Sciatic nerve (tissue), 2 donors: ENCODE measurements around the gene TFCP2. TPM values are rescaled to one million over a fixed set of nuclear protein-coding genes. Genes with fewer than 3 reads are reported as not detected.
A peak's percentile ranks its signal among the peaks of the same experiment; 100 is the strongest.

Experiments
- ATAC-seq: fragments of 200-7000 bp; cut with Tn5 transposase; one replicate; pipeline ENCODE4 v1.9.1; 2020; ENCODE audit warnings: mild to moderate bottlenecking, moderate library complexity
- DNase-seq: peaks from one replicate; pipeline ENCODE4 v3.0.0-alpha.2; 2020; ENCODE audit warnings: low spot score
- intact Hi-C: fragments of 100-400 bp; cut with DNase I; formaldehyde crosslinking; loops from one replicate; pipeline ENCODE4 v1.14.2; 2022
- total RNA-seq: library from RNA; stranded (reverse); fragmentation: NEBNext Ultra II Directional; extraction: Animal tissue kit (Norgen Biotek cat#: 25700); gene quantifications from one replicate; pipeline ENCODE4 v1.2.1, GENCODE V29; 2021
- donor health status: DM: no; HTN: no; CAD: no.
- donor health status: DM: no; HTN: no; CAD: no.

TFCP2 gene
- total RNA-seq, 1 donor from 2014 or later, result 32.2 TPM

DNA sequence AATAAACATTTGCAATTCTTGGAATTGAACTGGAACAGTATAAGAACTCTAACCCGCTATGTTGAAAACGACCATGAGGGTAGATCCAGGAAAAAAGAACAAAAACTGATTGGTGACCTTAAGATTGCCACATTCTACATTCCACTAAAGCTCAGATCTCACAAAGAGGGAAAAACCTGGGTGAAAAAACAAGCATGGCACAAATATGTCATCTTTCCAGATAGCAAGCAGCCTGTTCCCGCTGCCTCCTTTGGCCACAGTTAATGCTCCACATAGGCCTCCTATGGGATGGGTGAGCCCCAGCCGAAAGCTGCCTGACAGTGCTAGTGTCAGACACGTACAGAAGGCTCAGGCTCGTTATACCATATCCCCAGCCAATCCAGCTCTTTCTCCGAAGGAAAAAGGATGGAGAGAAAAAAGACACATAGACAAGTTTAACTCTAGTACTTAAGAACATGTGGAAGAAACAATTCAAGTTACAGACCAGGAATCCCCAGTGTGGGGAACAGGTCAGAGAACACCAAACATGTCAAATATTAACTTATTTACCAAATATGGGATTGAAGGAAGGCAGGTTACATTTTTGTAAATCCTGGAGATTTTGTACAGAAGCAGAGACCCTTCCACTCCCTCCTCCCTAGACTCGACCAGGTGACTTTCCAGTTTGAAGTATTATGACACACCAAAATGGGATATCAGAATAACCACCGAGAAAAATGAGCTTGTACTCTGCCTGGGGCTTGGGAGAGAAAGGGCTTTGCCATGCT, 110.1 kb downstream of the TFCP2 start:
- DNase-seq, result no peak
- no peak for ATAC-seq
- intact Hi-C loops, result no loop called here

DNA sequence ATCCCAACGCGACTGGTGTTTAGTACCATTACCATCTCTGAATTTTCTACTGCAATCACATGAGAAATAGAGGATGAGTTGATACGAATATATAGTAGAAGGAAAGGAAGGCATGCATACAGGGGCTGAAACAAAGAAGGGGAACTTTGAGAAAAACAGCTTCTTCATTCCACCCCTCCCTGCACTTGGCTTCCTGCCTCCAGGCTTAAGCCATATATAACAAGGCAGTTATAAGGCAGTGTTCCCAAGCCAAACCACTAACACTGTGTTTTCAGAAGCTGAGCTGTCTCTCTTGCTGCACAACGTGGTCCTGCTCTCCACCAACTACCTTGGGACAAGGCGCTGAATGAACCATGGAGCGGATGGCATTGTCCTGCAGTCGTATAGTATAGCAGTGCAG, 113.8 kb downstream of the TFCP2 start:
- ATAC-seq, result no peak
- DNase-seq, result no peak
- intact Hi-C loops, result no loop called here

DNA sequence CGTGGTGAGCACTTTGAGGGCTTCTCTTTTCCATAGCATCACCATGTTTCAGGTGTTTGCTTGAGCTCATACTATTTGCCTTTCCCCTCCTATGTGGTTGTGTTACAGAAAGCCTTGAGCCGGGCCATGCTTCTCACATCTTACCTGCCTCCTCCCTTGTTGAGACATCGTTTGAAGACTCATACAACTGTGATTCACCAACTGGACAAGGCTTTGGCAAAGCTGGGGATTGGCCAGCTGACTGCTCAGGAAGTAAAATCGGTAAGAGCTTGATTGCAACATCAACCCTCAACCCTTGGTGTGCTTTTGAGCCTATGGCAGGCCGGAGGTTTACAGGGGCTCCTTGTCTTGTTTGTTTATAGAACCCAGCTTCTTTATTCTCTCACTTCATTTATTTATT, 116.7 kb downstream of the TFCP2 start:
- no peak for ATAC-seq
- DNase-seq, result no peak
- intact Hi-C loops, result no loop called here

DNA sequence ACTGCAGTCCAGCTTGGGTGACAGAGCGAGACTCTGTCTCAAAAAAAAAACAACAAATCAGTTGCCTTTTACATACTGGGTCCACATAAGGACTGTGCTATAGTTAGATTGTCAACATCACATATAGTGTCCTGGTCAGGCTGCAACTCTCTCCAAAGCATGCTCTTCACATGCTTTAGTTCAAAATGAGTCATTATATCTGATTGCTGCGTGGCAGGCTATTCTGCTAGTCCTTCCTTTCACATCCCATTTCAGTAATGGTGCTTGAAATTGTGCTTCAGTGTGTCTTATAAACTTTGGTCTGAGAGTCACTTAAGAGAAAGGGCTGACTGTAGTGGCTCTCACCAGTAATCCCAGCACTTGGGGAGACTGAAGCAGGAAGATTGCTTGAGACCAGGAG, 117.9 kb downstream of the TFCP2 start:
- no peak for ATAC-seq
- intact Hi-C loops, result no loop called here
- no peak for DNase-seq

DNA sequence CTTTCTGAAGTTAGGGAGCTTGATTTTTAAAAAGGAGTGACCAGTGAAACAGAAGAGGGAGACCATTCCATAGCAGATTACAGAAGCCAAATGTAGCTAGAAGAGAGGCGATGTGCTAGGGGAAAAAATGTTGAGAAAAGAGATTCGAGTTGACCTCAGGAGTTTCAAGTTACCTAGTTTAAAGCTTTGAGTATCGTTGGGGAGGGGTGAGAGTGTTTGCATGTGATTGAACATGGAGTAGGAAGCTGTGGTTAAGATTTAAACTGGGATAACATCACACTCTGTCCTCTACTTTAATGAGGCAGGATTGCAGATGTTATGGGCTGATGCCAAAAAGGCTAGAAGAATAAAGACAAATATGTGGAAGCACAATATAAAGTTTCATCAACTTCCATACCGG, 121.1 kb downstream of the TFCP2 start:
- no peak for DNase-seq
- intact Hi-C loops, result no loop called here
- ATAC-seq, result no peak

DNA sequence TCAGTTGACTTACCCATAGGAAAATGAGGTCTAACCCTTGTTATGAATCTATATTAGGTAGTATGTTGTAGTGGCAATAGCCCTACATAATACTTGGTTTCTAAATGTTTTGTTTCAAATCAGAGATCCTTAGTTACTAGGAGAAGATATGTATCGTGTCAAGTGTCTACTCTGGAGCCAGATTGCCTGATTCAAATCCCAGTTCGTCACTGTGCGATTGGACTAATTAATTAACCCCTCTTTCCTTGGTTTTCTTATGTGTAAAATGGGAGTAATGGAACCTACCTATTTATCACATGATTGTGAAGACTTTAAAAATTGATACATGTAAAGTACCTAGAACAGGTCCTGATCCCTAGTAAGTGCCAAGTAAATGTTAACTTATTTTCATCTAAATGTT, 123.4 kb downstream of the TFCP2 start:
- ATAC-seq (no peak), DNase-seq (no peak)
- intact Hi-C loops, result no loop called here

DNA sequence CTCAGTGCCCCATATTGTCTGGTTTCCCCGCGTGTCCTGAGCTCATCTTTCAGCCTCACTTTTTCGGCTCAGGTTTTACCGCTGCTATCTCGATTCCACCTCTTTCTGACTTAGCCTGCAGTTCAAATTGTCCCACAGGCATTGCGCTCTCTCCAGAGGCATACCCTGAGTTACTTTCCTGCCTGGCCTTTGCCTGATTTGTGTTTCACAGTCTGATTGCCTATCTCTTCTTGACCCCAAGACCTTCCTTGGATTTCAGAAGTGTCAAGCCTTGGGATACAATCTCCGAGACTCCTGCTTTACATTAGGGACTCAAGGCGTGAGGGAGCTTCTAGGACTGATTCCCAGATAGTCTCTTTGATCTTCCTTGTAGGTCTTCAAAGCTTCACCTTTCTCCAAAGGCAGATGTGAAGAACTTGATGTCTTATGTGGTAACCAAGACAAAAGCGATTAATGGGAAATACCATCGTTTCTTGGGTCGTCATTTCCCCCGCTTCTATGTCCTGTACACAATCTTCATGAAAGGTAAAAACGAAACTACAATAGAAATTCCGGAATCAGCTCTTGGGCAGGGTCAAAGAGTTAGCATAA, 124.2 kb downstream of the TFCP2 start:
- no peak for DNase-seq
- no peak for ATAC-seq
- intact Hi-C loops, result no loop called here

DNA sequence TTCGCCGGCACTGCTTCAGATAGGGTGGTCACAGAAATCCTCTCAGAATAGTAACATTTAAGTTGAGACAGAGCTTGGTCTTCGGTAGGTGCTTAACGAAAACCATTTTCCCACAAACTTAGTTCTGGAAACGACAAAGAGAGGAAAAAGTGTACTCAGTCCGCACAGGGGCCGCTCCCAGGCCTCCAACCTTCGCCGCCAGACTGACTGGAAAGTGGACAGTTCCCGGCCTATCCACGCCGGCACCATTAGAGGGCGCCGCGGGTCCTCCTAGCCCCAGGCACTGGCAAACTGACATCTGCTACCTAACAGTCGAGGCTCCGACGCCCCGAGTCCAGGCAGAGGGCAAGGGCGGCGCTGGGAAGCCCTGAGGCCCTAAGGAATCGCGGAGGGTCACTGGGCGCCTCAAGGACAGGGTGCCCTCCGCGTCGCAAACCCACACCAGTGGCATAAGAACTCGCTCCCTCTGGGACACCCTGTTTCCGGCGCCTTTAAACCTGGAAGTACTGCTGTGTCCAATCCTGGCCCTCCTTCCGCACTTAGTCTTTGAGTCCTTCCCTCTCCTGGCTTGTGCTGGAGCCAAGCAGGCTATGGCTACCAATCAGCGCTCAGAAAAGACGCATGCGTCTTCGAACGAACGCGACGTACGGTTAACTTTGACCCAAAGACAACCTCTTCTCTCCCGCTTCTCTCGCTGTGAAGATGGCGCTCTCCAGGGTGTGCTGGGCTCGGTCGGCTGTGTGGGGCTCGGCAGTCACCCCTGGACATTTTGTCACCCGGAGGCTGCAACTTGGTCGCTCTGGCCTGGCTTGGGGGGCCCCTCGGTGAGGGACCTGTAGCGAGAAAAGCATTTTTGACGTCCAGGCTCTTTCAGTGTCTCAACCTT, 125.0 kb downstream of the TFCP2 start, which contains the start of gene LETMD1:
Gene LETMD1 (plus strand): TSS at position 673 of the 886 bp plus-strand sequence. CDS start 30 bp downstream, at position 703.
- intact Hi-C loops, result no loop called here
- ATAC-seq, result peak; percentile 100
- DNase-seq, result peak; percentile 93

Other genes starting within 250 kb of the TFCP2 start
- not detected for gene HIGD1C, start 220.6 kb downstream of the TFCP2 start, total RNA-seq
- 82.5 TPM for gene SLC11A2, start 146.8 kb downstream of the TFCP2 start, total RNA-seq
- 58.5 TPM for gene LETMD1, start 124.8 kb downstream of the TFCP2 start, total RNA-seq
- gene CSRNP2, start 89.5 kb downstream of the TFCP2 start, total RNA-seq, result 38.4 TPM
- gene POU6F1, start 44.9 kb upstream of the TFCP2 start, total RNA-seq, result 40.7 TPM
- 175 TPM for gene DAZAP2, start 65.7 kb upstream of the TFCP2 start, total RNA-seq
- gene SMAGP, start 97.3 kb upstream of the TFCP2 start, total RNA-seq, result 6.2 TPM
- 11.2 TPM for gene BIN2, start 151.0 kb upstream of the TFCP2 start, total RNA-seq
- gene CELA1, start 173.5 kb upstream of the TFCP2 start, total RNA-seq, result not detected
- 4.0 TPM for gene GALNT6, start 218.3 kb upstream of the TFCP2 start, total RNA-seq